ENCODE measurements around the gene CYB5D1.
"Not testable (repeated sequence)": the region's sequence is repeated elsewhere in the genome, so short reads cannot be mapped to it uniquely, and the experiment has no call there.

The CYB5D1 gene

DNA sequence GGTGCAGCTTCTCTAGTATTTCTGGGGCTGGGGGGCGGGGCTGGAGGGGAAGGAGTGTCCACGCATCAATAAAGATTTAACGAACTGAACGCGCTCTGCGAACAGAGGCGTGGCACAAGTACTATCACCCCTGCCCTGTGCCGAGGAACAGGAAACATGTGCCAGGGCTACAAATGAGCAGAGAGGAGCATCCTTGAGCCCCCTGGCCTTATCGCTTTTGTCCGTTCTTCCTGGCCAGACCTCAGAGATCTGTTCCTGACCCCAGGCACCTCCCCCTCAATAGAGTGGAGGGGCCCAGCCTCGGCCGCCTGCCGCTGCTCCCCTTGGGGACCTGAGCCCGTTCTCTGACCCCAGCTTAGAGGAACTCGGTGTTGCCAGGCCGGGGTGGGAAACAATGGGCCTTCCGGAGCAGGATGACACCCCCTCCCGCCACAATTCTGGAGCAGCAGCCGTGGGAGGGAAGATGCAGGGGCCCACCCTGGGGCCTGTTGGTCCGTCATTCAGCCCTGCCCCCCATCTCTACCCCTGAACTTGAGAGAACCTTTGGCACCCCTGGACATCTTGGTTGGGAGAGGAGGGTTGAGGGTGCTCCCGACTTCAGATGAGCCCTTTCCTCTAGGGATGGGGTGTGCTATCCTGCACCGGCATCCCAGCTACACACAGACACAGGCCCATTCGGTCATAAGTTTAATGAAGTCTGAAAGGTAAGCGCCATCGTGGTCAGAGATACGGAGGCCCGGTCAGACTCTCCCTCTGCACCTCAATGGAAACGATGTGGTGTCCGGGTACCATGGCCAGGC lies 1.6 kb upstream of the CYB5D1 start:
- DNase-seq (ENCODE audit: low read depth in 2 of 2), result no peak

DNA sequence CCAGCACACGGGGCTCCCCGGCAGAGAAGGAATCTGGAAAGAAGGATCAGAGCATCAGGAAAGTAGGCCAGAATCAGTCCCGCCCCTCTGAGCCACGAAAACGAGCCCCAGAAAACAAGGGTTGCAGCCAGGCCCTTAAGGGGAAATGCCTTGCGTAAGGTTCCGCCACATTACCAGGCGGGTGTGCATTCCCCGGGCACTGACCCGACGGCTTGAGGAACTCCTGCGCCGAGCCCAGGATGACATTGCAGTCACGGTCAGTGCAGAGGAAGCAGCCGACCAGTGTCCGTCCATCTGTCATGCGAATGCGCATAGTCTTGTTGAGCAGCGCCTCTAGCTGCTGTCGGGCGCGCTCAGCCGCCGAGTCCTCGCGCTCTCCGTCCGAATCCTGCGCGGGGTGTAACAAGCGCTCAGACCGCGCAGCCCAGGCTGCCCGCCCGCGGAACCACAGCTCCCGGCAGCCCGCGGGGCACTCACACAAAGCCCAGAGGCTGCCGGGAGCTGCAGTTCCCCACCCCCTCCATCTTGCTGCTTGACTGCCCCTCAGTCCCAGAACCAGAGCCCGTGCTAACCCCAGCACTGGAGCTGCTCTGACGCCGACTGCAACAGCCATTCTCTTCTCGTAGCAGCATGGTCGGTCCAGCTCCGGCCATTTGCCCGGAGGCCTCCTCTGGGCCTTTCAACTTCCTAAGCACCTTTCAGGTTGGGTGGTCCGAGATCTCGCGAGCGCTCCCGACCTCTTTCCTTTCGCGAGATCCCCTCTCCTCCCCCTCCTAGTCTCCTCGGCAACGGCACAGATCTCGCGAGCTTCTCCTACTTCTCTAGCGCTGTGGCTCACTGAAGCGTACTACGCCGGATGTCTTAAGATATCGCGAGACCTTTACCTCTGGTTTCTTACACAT lies 741 bp upstream of the CYB5D1 start, which contains the start of gene NAA38:
Gene NAA38, minus strand, starts transcription at position 749 of the 902 bp plus-strand sequence. Its CDS starts 96 bp downstream, at position 653.
- DNase-seq (ENCODE audit: low read depth in 2 of 2), result peak; percentile 89 to 93

- no peak for DNase-seq (ENCODE audit: low read depth in 2 of 2)
Observed at GRCh38 chr17:7858522-7858810, 663 bp downstream of the CYB5D1 start.

- DNase-seq (ENCODE audit: low read depth in 2 of 2), result no peak
Observed at GRCh38 chr17:7859028-7859427, 1.2 kb downstream of the CYB5D1 start.

- DNase-seq (ENCODE audit: low read depth in 2 of 2), result no peak
Observed at GRCh38 chr17:7862692-7863437, 5.1 kb downstream of the CYB5D1 start.

DNA sequence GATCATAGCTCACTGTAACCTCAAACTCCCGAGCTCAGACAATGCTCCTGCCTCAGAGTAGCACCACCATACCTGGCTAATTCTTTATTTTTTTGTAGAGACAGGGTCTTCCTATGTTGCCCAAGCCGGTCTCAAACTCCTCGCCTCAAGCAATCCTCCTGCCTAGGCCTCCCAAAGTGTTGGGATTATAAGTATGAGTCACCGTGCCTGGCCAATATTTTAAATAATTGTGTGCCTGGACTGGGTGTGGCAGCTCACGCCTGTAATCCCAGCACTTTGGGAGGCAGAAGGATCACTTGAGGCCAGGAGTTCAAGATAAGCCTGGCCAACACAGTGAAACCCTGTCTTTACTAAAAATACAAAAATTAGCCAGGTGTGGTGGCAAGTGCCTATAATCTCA lies 6.6 kb downstream of the CYB5D1 start:
- not testable (repeated sequence) for DNase-seq (ENCODE audit: low read depth in 2 of 2)

GRCh38 chr17:7864995-7865650 lies 7.3 kb downstream of the CYB5D1 start:
- no peak for DNase-seq (ENCODE audit: low read depth in 2 of 2)

DNA sequence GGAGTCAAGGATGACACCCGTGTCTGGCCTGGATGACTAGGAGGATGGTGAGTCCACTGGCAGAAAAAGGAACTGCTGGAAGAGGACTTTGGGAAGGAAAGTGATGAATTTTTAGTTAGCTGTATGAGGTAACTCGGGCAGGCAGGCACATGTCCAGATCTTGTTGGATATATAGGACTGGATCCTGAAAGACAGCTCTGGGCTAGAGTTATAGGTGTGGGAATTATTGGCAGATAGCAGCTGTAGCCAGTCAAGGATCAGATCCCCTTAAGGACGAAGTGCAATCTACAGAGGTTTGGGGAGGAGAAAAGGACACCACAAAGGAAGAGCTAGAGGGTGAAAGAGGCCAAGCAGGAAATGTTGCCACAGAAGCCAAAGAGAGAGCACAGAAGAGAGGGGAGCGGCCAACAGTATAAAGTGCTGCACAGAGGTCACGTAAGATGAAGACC lies 10.1 kb downstream of the CYB5D1 start:
- no peak for DNase-seq (ENCODE audit: low read depth in 2 of 2)

- no peak for DNase-seq (ENCODE audit: low read depth in 2 of 2)
Observed at GRCh38 chr17:7873051-7873450, 15.2 kb downstream of the CYB5D1 start.

GRCh38 chr17:7875804-7876370 lies 18.1 kb downstream of the CYB5D1 start:
- DNase-seq (ENCODE audit: low read depth in 2 of 2), result no peak

GRCh38 chr17:7878234-7878633 lies 20.4 kb downstream of the CYB5D1 start:
- DNase-seq (ENCODE audit: low read depth in 2 of 2), result no peak

- no peak for DNase-seq (ENCODE audit: low read depth in 2 of 2)
Observed at GRCh38 chr17:7880076-7880868, 22.5 kb downstream of the CYB5D1 start.

GRCh38 chr17:7881276-7882054 lies 23.7 kb downstream of the CYB5D1 start:
- no peak for DNase-seq (ENCODE audit: low read depth in 2 of 2)

DNA sequence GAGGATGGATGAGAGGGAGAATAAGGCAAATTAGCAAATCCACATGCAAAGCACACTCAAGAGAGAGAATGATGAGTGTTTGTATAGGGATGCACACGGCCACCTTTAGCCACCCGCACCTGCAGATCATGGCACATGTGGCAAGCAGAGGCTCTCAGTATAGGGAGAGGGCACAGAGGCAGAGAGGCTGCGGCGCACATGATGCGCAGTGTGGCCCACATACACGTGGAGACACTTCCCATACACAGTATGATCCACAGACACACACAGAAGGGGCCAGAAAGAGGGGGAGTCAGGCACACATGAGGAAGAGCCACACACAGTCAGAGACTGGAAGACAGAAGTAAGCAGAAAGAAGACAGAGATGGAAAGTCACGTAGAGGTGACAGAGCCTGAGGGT lies 24.3 kb downstream of the CYB5D1 start:
- DNase-seq (ENCODE audit: low read depth in 2 of 2), result no peak

- DNase-seq (ENCODE audit: low read depth in 2 of 2), result no peak
Observed at GRCh38 chr17:7882629-7883028, 24.8 kb downstream of the CYB5D1 start.

DNA sequence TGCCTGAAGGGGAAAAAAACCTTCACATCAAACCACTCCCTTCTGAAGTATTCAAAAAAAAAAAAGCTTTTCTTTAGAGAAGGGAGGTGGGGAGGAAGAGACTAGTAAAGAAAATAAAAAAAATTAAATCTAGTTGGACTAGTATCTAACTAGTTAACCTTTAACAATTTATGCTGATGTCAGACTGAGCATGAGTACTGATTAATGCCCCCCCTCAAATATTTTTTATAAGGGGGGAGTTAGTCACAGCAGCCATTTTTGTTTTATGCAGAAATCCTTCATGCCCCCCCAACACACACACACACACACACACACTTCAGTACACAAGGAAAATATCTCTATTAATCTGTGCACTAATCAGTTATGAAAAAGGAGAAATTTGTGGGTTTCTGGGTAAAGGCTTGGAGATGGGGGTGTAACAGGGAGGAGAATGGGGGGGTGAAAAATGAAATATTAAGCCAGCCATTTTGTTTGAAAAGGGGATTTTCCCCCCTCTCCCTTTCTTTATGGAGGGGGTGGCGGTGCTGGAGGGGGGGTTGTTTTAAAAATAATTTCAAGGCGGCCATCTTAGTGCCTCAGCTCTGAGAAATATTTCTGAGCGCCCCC lies 26.1 kb downstream of the CYB5D1 start:
- peak in 1 of 2 donors; percentile 27 for DNase-seq (ENCODE audit: low read depth in 2 of 2)

- peak; percentile 31 to 51 for DNase-seq (ENCODE audit: low read depth in 2 of 2)
Observed at GRCh38 chr17:7884581-7885366, 27.0 kb downstream of the CYB5D1 start.

Data from stimulated activated CD8-positive, alpha-beta memory T cell treated with anti-CD3 and anti-CD28 coated beads, Interleukin-15, amount 100 ng/mL, for 4 hours (primary cell).